Islet precursor cell (in vitro differentiated cells): ENCODE results near the gene DIS3L2.

Experiments
- DNase-seq: peaks from one replicate; pipeline ENCODE4 v3.0.0-alpha.2; 2018

The DIS3L2 gene

GRCh38 chr2:232200195-232200594 is 238.7 kb downstream of the DIS3L2 start:
- DNase-seq: no peak

- DNase-seq: no peak
Observed at GRCh38 chr2:232203166-232203891, 241.8 kb downstream of the DIS3L2 start.

GRCh38 chr2:232203936-232204335 is 242.4 kb downstream of the DIS3L2 start:
- DNase-seq: no peak

- peak; percentile 66 for DNase-seq
Observed at GRCh38 chr2:232204457-232204931, 243.0 kb downstream of the DIS3L2 start.

GRCh38 chr2:232207174-232207573 is 245.7 kb downstream of the DIS3L2 start:
- DNase-seq: no peak

GRCh38 chr2:232210306-232210705 is 248.8 kb downstream of the DIS3L2 start:
- DNase-seq: no peak

- no peak for DNase-seq
Observed at GRCh38 chr2:232211743-232212686, 250.5 kb downstream of the DIS3L2 start.

- DNase-seq: no peak
Observed at GRCh38 chr2:232213176-232213575, 251.7 kb downstream of the DIS3L2 start.

- no peak for DNase-seq
Observed at GRCh38 chr2:232214053-232214452, 252.5 kb downstream of the DIS3L2 start.

- no peak for DNase-seq
Observed at GRCh38 chr2:232216028-232216427, 254.5 kb downstream of the DIS3L2 start.

- no peak for DNase-seq
Observed at GRCh38 chr2:232218778-232219495, 257.4 kb downstream of the DIS3L2 start.

GRCh38 chr2:232219496-232219870 is 258.0 kb downstream of the DIS3L2 start:
- no peak for DNase-seq

- no peak for DNase-seq
Observed at GRCh38 chr2:232219932-232220331, 258.4 kb downstream of the DIS3L2 start.

- DNase-seq: no peak
Observed at GRCh38 chr2:232225429-232225828, 263.9 kb downstream of the DIS3L2 start.

GRCh38 chr2:232225895-232226294 is 264.4 kb downstream of the DIS3L2 start:
- no peak for DNase-seq

- DNase-seq: no peak
Observed at GRCh38 chr2:232228332-232228731, 266.8 kb downstream of the DIS3L2 start.

- DNase-seq: peak; percentile 91
Observed at GRCh38 chr2:232228971-232229894, 267.7 kb downstream of the DIS3L2 start.

GRCh38 chr2:232229911-232230310 is 268.4 kb downstream of the DIS3L2 start:
- DNase-seq: no peak

GRCh38 chr2:232230560-232230959 is 269.0 kb downstream of the DIS3L2 start:
- DNase-seq: peak; percentile 67

- DNase-seq: no peak
Observed at GRCh38 chr2:232231554-232231953, 270.0 kb downstream of the DIS3L2 start.

GRCh38 chr2:232232915-232233314 is 271.4 kb downstream of the DIS3L2 start:
- no peak for DNase-seq
